ENCODE results near the gene TLE3.

GRCh38 chr15:70020229-70020628 is 77.5 kb downstream of the TLE3 start:
- TF ChIP-seq CTCF (IDR thresholded peaks at IDR 0.05) (no peak), POLR2AphosphoS5 (IDR thresholded peaks at IDR 0.05) (no peak)
